Mesendoderm (in vitro differentiated cells): ENCODE measurements around the gene CRADD.

Experiments
- DNase-seq: peaks from one replicate; pipeline ENCODE4 v3.0.0; 2013
- H2AK5ac ChIP-seq: 2 replicates; pipeline ENCODE4 v1.6.1; 2013; ENCODE audit warnings: low read length, inconsistent platforms
- H2BK120ac ChIP-seq: 2 replicates; pipeline ENCODE4 v1.6.1; 2013; ENCODE audit warnings: low read depth, mild to moderate bottlenecking, low read length, moderate library complexity, mixed read lengths
- H2BK15ac ChIP-seq: replicated peaks from 2 replicates; pipeline ENCODE4 v1.6.1; 2013; ENCODE audit warnings: low read depth, mild to moderate bottlenecking, moderate library complexity
- H2BK5ac ChIP-seq: 2 replicates; pipeline ENCODE4 v1.6.1; 2013; ENCODE audit warnings: low read length, inconsistent platforms
- H3K18ac ChIP-seq: 2 replicates; pipeline ENCODE4 v1.6.1; 2013; ENCODE audit warnings: mild to moderate bottlenecking, low read length, mixed read lengths
- H3K23ac ChIP-seq: one replicate; pipeline ENCODE4 v1.6.1; 2013; ENCODE audit warnings: low read length
- H3K27ac ChIP-seq: 2 replicates; pipeline ENCODE4 v1.5.1; 2013; ENCODE audit warnings: low read depth, mild to moderate bottlenecking, inconsistent platforms, low read length, moderate library complexity
- H3K27me3 ChIP-seq: 2 replicates; pipeline ENCODE4 v1.6.1; 2013; ENCODE audit warnings: low read length, control low read depth, mild to moderate bottlenecking, inconsistent platforms; ENCODE audit not compliant: insufficient read depth, poor library complexity
- H3K36me3 ChIP-seq: 2 replicates; pipeline ENCODE4 v1.6.1; 2013; ENCODE audit warnings: low read length, inconsistent platforms; ENCODE audit not compliant: control insufficient read depth, insufficient read depth
- H3K4ac ChIP-seq: one replicate; pipeline ENCODE4 v1.6.1; 2013; ENCODE audit warnings: low read depth, mild to moderate bottlenecking, low read length, moderate library complexity
- H3K4me1 ChIP-seq: 2 replicates; pipeline ENCODE4 v1.6.1; 2013; ENCODE audit warnings: low read depth, low read length, inconsistent platforms; ENCODE audit not compliant: control insufficient read depth
- H3K4me2 ChIP-seq: 2 replicates; pipeline ENCODE4 v1.6.1; 2013; ENCODE audit warnings: low read length
- H3K4me3 ChIP-seq: 2 replicates; pipeline ENCODE4 v1.5.1; 2013; ENCODE audit warnings: mild to moderate bottlenecking, low read length
- H3K56ac ChIP-seq: one replicate; pipeline ENCODE4 v1.6.1; 2013; ENCODE audit warnings: low read length
- H3K79me1 ChIP-seq: 2 replicates; pipeline ENCODE4 v1.6.1; 2013; ENCODE audit warnings: low read length, inconsistent platforms
- H3K79me2 ChIP-seq: 2 replicates; pipeline ENCODE4 v1.6.1; 2013; ENCODE audit warnings: mild to moderate bottlenecking, low read length; ENCODE audit not compliant: control insufficient read depth, insufficient read depth
- H3K9ac ChIP-seq: 2 replicates; pipeline ENCODE4 v1.6.1; 2013; ENCODE audit warnings: low read length, inconsistent platforms
- H4K5ac ChIP-seq: one replicate; pipeline ENCODE4 v1.6.1; 2013; ENCODE audit warnings: low read length
- H4K8ac ChIP-seq: one replicate; pipeline ENCODE4 v1.6.1; 2013; ENCODE audit warnings: low read depth, mild to moderate bottlenecking, control low read depth, low read length, moderate library complexity
- WGBS: extraction: QIAGEN DNeasy Blood & Tissue Kit; methylation state at CpG from one replicate; pipeline ENCODE4 v1.1.7; 2013; ENCODE audit warnings: low lambda C conversion rate, missing lambda C conversion rate; ENCODE audit not compliant: insufficient coverage; ENCODE audit errors: extremely low coverage; 5-methylcytosine and 5-hydroxymethylcytosine counted together

CRADD gene

GRCh38 chr12:93886533-93887511 is 209.6 kb downstream of the CRADD start:
- Histone ChIP-seq H3K36me3 (no peaks in the 10 kb centered on the region), H3K9ac (no peak overlapping the region), H3K4me1 (peaks cover 6% of the 10 kb centered on the region), H2AK5ac (no peak overlapping the region), H3K79me1 (no peaks in the 10 kb centered on the region), H3K4me2 (no peak overlapping the region), H3K27ac (no peak overlapping the region), H3K79me2 (no peaks in the 10 kb centered on the region), H4K5ac (no peak overlapping the region), H3K4me3 (no peak overlapping the region), H3K23ac (no peak overlapping the region), H2BK15ac (no peak overlapping the region), H2BK5ac (no peak overlapping the region), H3K27me3 (no peaks in the 10 kb centered on the region), H4K8ac (no peak overlapping the region), H2BK120ac (no peak overlapping the region), H3K4ac (no peak overlapping the region), H3K56ac (no peak overlapping the region), H3K18ac (no peak overlapping the region)
- DNase-seq: no peak
- WGBS: no CpG with 5 or more reads among the region's 18 CpGs

GRCh38 chr12:93888964-93889363 is 211.8 kb downstream of the CRADD start:
- WGBS: no CpG with 5 or more reads among the region's 3 CpGs
- DNase-seq: no peak
- H3K36me3 ChIP-seq: no peaks in the 10 kb centered on the region

GRCh38 chr12:93889516-93890212 is 212.5 kb downstream of the CRADD start:
- WGBS: no CpG with 5 or more reads among the region's 9 CpGs
- H3K27ac ChIP-seq: no peak overlapping the region
- no peak overlapping the region for H2AK5ac ChIP-seq
- no peaks in the 10 kb centered on the region for H3K27me3 ChIP-seq
- DNase-seq: no peak
- no peaks in the 10 kb centered on the region for H3K79me2 ChIP-seq
- no peak overlapping the region for H3K4me2 ChIP-seq
- H4K5ac ChIP-seq: no peak overlapping the region
- H3K9ac ChIP-seq: no peak overlapping the region
- no peak overlapping the region for H3K18ac ChIP-seq
- H3K23ac ChIP-seq: no peak overlapping the region
- no peak overlapping the region for H2BK15ac ChIP-seq
- peaks cover 8% of the 10 kb centered on the region for H3K4me1 ChIP-seq
- no peak overlapping the region for H3K56ac ChIP-seq
- no peaks in the 10 kb centered on the region for H3K36me3 ChIP-seq
- no peak overlapping the region for H2BK5ac ChIP-seq
- no peak overlapping the region for H3K4ac ChIP-seq
- H4K8ac ChIP-seq: no peak overlapping the region
- no peaks in the 10 kb centered on the region for H3K79me1 ChIP-seq
- H2BK120ac ChIP-seq: no peak overlapping the region
- H3K4me3 ChIP-seq: no peak overlapping the region

More at GRCh38 chr12:93888964-93889363, 211.8 kb downstream of the CRADD start:
- no peak overlapping the region for H3K4me3 ChIP-seq
- no peak overlapping the region for H2BK15ac ChIP-seq
- H3K27ac ChIP-seq: no peak overlapping the region
- H3K4me2 ChIP-seq: no peak overlapping the region
- H3K4ac ChIP-seq: no peak overlapping the region
- H4K5ac ChIP-seq: no peak overlapping the region
- H4K8ac ChIP-seq: no peak overlapping the region
- H3K79me1 ChIP-seq: no peaks in the 10 kb centered on the region
- H2BK120ac ChIP-seq: no peak overlapping the region
- H3K9ac ChIP-seq: no peak overlapping the region
- no peak overlapping the region for H3K56ac ChIP-seq
- no peak overlapping the region for H3K23ac ChIP-seq
- no peaks in the 10 kb centered on the region for H3K27me3 ChIP-seq
- H2BK5ac ChIP-seq: no peak overlapping the region
- H3K79me2 ChIP-seq: no peaks in the 10 kb centered on the region
- H2AK5ac ChIP-seq: no peak overlapping the region
- H3K18ac ChIP-seq: no peak overlapping the region
- H3K4me1 ChIP-seq: peaks cover 10% of the 10 kb centered on the region

GRCh38 chr12:93892423-93893268 is 215.5 kb downstream of the CRADD start:
- H3K4me1 ChIP-seq: peaks cover 4% of the 10 kb centered on the region
- no peak overlapping the region for H2BK120ac ChIP-seq
- H3K4me3 ChIP-seq: no peak overlapping the region
- no peak overlapping the region for H3K23ac ChIP-seq
- H2AK5ac ChIP-seq: no peak overlapping the region
- H3K27me3 ChIP-seq: no peaks in the 10 kb centered on the region
- WGBS: no CpG with 5 or more reads among the region's 14 CpGs
- no peaks in the 10 kb centered on the region for H3K79me2 ChIP-seq
- H4K8ac ChIP-seq: no peak overlapping the region
- H3K56ac ChIP-seq: peak overlapping the region; percentile 39
- H3K36me3 ChIP-seq: no peaks in the 10 kb centered on the region
- no peak overlapping the region for H3K9ac ChIP-seq
- peak; percentile 9 for DNase-seq
- no peak overlapping the region for H4K5ac ChIP-seq
- H3K79me1 ChIP-seq: no peaks in the 10 kb centered on the region
- H3K4ac ChIP-seq: no peak overlapping the region
- no peak overlapping the region for H2BK5ac ChIP-seq
- H2BK15ac ChIP-seq: no peak overlapping the region
- no peak overlapping the region for H3K18ac ChIP-seq
- no peak overlapping the region for H3K4me2 ChIP-seq
- no peak overlapping the region for H3K27ac ChIP-seq

- H2BK5ac ChIP-seq: no peak overlapping the region
- H3K23ac ChIP-seq: no peak overlapping the region
- H3K79me2 ChIP-seq: no peaks in the 10 kb centered on the region
- no peak overlapping the region for H3K4me2 ChIP-seq
- no peak overlapping the region for H3K9ac ChIP-seq
- no peak for DNase-seq
- no peaks in the 10 kb centered on the region for H3K79me1 ChIP-seq
- no peak overlapping the region for H4K8ac ChIP-seq
- no peaks in the 10 kb centered on the region for H3K36me3 ChIP-seq
- H3K4me3 ChIP-seq: no peak overlapping the region
- no peak overlapping the region for H3K4ac ChIP-seq
- H3K27me3 ChIP-seq: no peaks in the 10 kb centered on the region
- no peak overlapping the region for H3K27ac ChIP-seq
- no peak overlapping the region for H3K56ac ChIP-seq
- H3K4me1 ChIP-seq: peaks cover 4% of the 10 kb centered on the region
- H2BK15ac ChIP-seq: no peak overlapping the region
- H4K5ac ChIP-seq: no peak overlapping the region
- H2BK120ac ChIP-seq: no peak overlapping the region
- H2AK5ac ChIP-seq: no peak overlapping the region
- H3K18ac ChIP-seq: no peak overlapping the region
- WGBS: no CpG with 5 or more reads among the region's 17 CpGs
Observed at GRCh38 chr12:93894391-93895088, 217.4 kb downstream of the CRADD start.
